A549 treated with Hydrocortisone at 1 μM for 4 hours (cell line): ENCODE data around the gene SLC2A5. TPM values are rescaled to one million over a fixed set of nuclear protein-coding genes. Genes with fewer than 3 reads are reported as not detected.

Source experiments
- total RNA-seq: library from RNA; stranded (reverse); fragments of 200-300 nt; extraction: Qiagen RNA extraction; gene quantifications from 5 replicates; pipeline ENCODE4 v1.2.3, GENCODE V29; 2022

The SLC2A5 gene
- 0.29 to 0.71 TPM (median 0.38 TPM) in 5 replicates for total RNA-seq

GRCh38 chr1:9069326-9070100 is at the start of gene SLC2A5:
TSS of gene SLC2A5 (minus strand) at chr1:9069635. CDS start at chr1:9069536, 99 bp downstream.

Other genes starting within 250 kb of the SLC2A5 start
- 2,677 to 3,354 TPM (median 2,808 TPM) in 5 replicates for gene ENO1, start 190.9 kb downstream of the SLC2A5 start, total RNA-seq
- gene CA6, start 123.8 kb downstream of the SLC2A5 start, total RNA-seq = not detected in 5 replicates
- 0.06 to 0.08 TPM in 2 of 5 replicates, not detected in the others for gene SLC2A7, start 43.2 kb downstream of the SLC2A5 start, total RNA-seq
- 4.2 to 7.1 TPM (median 5.2 TPM) in 5 replicates for gene GPR157, start 59.5 kb upstream of the SLC2A5 start, total RNA-seq
- gene H6PD, start 165.1 kb upstream of the SLC2A5 start, total RNA-seq = 4.6 to 8.1 TPM (median 6.7 TPM) in 5 replicates
- gene SPSB1, start 223.3 kb upstream of the SLC2A5 start, total RNA-seq = 29.2 to 35.8 TPM (median 31.3 TPM) in 5 replicates